RWPE1 (cell line): Measurements from ENCODE around the gene KDM2B.
A peak's percentile ranks its signal among the peaks of the same experiment; 100 is the strongest.

Source experiments
- CTCF ChIA-PET: fragments of 350-600 bp; sonication (Branson Sonifier 250); formaldehyde crosslinking; extraction: SDS; loops from one replicate; lab custom pipeline; 2021; lab: Yijun Ruan, JAX
- POLR2A ChIA-PET: fragments of 400-600 bp; formaldehyde crosslinking; extraction: SDS; loops from one replicate; lab custom pipeline; 2020; ENCODE audit warnings: antibody characterized with exemption; ENCODE audit not compliant: low non-redundant PET; lab: Yijun Ruan, JAX
- DNase-seq: peaks from one replicate; pipeline ENCODE4 v3.0.0; 2012; ENCODE audit warnings: low spot score
- H3K27ac ChIP-seq: fragments of 450-650 bp; 2 replicates; pipeline ENCODE4 v1.5.1; 2017
- CTCF ChIP-seq: fragments of 450-650 bp; conservative IDR thresholded peaks from 2 replicates; pipeline ENCODE4 v1.5.1; 2017; ENCODE audit warnings: low read depth, mild to moderate bottlenecking

The KDM2B gene

GRCh38 chr12:121518656-121519055, 62.2 kb downstream of the KDM2B start:
- TF ChIP-seq CTCF, result no peak
- CTCF ChIA-PET, result interaction anchor here (0.6 to 0.7 kb wide), 2 partner anchors 81 to 113 kb away, joined by 3 read pairs; no protein-coding TSS in a partner anchor
- POLR2A ChIA-PET, result no interaction called here
- DNase-seq, result no peak
- H3K27ac ChIP-seq, result no peak overlapping the region

- CTCF ChIA-PET, result interaction anchor here (0.5 kb wide), 1 partner anchor 33 kb away, joined by 5 read pairs; no protein-coding TSS in a partner anchor
- DNase-seq, result no peak
- POLR2A ChIA-PET, result no interaction called here
- TF ChIP-seq CTCF, result no peak
- H3K27ac ChIP-seq, result no peak overlapping the region
Measured at GRCh38 chr12:121516437-121517011, 64.3 kb downstream of the KDM2B start.

- POLR2A ChIA-PET, result no interaction called here
- CTCF ChIA-PET, result no interaction called here
- TF ChIP-seq CTCF, result no peak
- DNase-seq, result no peak
- H3K27ac ChIP-seq, result no peak overlapping the region
Measured at GRCh38 chr12:121515615-121516014, 65.2 kb downstream of the KDM2B start.

- no peak for DNase-seq
- POLR2A ChIA-PET, result no interaction called here
Measured at GRCh38 chr12:121514184-121514742, 66.6 kb downstream of the KDM2B start.

GRCh38 chr12:121513464-121514183, 67.2 kb downstream of the KDM2B start:
- TF ChIP-seq CTCF, result no peak
- DNase-seq, result peak; percentile 84
- POLR2A ChIA-PET, result no interaction called here
- CTCF ChIA-PET, result no interaction called here
- H3K27ac ChIP-seq, result peak overlapping the region; percentile 32

More at GRCh38 chr12:121514184-121514742, 66.6 kb downstream of the KDM2B start:
- CTCF ChIA-PET, result no interaction called here
- no peak for TF ChIP-seq CTCF
- H3K27ac ChIP-seq, result peak overlapping the region; percentile 32

- POLR2A ChIA-PET, result no interaction called here
- no peak for DNase-seq
- no peak for TF ChIP-seq CTCF
- H3K27ac ChIP-seq, result peak overlapping the region; percentile 32
- CTCF ChIA-PET, result no interaction called here
Measured at GRCh38 chr12:121512561-121512960, 68.3 kb downstream of the KDM2B start.
